HepG2 (cell line): ENCODE measurements around the gene PLA2G4F. TPM values are rescaled to one million over a fixed set of nuclear protein-coding genes. Genes with fewer than 3 reads are reported as not detected.

Experiments
- ATAC-seq: fragments of 200-7000 bp; cut with Tn5 transposase; 3 replicates; pipeline ENCODE4 v1.9.1; 2020; ENCODE audit warnings: mild to moderate bottlenecking, moderate library complexity
- BruUV-seq: library from RNA; stranded (reverse); fragments of 400-500 nt; replicated peaks from 2 replicates; lab custom pipeline; 2021; lab: Mats Ljungman, UMichigan
- CTCF ChIA-PET: fragments of 300-600 bp; formaldehyde crosslinking; extraction: SDS; loops from one replicate; lab custom pipeline; 2021; ENCODE audit warnings: low total read pairs, inconsistent platforms, low intra/inter-chr PET ratio; lab: Yijun Ruan, JAX
- POLR2A ChIA-PET: fragments of 350-600 bp; sonication (Branson Sonifier 250); formaldehyde crosslinking; loops from one replicate; lab custom pipeline; 2020; ENCODE audit warnings: antibody characterized with exemption, inconsistent platforms; lab: Yijun Ruan, JAX
- DNase-seq: peaks from one replicate; pipeline ENCODE4 v3.0.0-alpha.2; 2015; ENCODE audit warnings: low spot score
- FAIRE-seq: peaks from 3 replicates; lab custom pipeline; 2011; peaks lifted over from hg19 to GRCh38; lab: Jason Lieb, UNC
- H2AFZ ChIP-seq: one replicate; pipeline ENCODE4 v1.6.1; 2011; ENCODE audit warnings: low read length, inconsistent platforms
- H3K27ac ChIP-seq: fragments of 300-600 bp; 3 replicates; pipeline ENCODE4 v1.8.0; 2011; ENCODE audit warnings: mixed run types, mild to moderate bottlenecking, mixed read lengths, low read length, inconsistent platforms; ENCODE audit not compliant: insufficient read depth; ENCODE audit errors: extremely low read length
- H3K27me3 ChIP-seq, 2 experiments: fragments of 200-600 bp in 1 of 2; 2 replicates in 1 of 2; 3 replicates in 1 of 2; pipeline versions ENCODE4 v1.6.0 to v1.8.0; 2011; ENCODE audit warnings: low read length in 2 of 2, mild to moderate bottlenecking in 2 of 2, moderate library complexity in 2 of 2, inconsistent platforms in 1 of 2; ENCODE audit not compliant: insufficient read depth in 2 of 2, control insufficient read depth in 1 of 2
- H3K36me3 ChIP-seq, 2 experiments: fragments of 200-600 bp in 1 of 2; replicated peaks in 1 of 2; 2 replicates in 1 of 2; 3 replicates in 1 of 2; pipeline versions ENCODE4 v1.5.1 to v1.8.0; 2011; ENCODE audit warnings: low read length in 2 of 2, inconsistent platforms in 1 of 2; ENCODE audit not compliant: insufficient read depth in 2 of 2, control insufficient read depth in 1 of 2
- H3K4me1 ChIP-seq: 2 replicates; pipeline ENCODE4 v1.5.1; 2012; ENCODE audit warnings: low read length, inconsistent platforms; ENCODE audit not compliant: insufficient read depth
- H3K4me2 ChIP-seq: 2 replicates; pipeline ENCODE4 v1.6.0; 2011; ENCODE audit warnings: low read depth, low read length, inconsistent platforms
- H3K4me3 ChIP-seq, 3 experiments: fragments of 200-600 bp in 1 of 3; sonication (generic), shearing (Covaris generic) in 1 of 3; replicated peaks in 1 of 3; 2 replicates each; pipeline ENCODE4 v1.5.1; 2011 to 2016; ENCODE audit warnings: low read length in 3 of 3, inconsistent platforms in 2 of 3, low read depth in 2 of 3, mild to moderate bottlenecking in 2 of 3, control low read depth in 1 of 3, mixed read lengths in 1 of 3; ENCODE audit not compliant: insufficient read depth in 1 of 3
- H3K79me2 ChIP-seq: one replicate; pipeline ENCODE4 v1.6.1; 2011; ENCODE audit warnings: low read length, inconsistent platforms; ENCODE audit not compliant: insufficient read depth
- H3K9ac ChIP-seq: 2 replicates; pipeline ENCODE4 v1.6.0; 2011; ENCODE audit warnings: mild to moderate bottlenecking, low read depth, low read length, inconsistent platforms; ENCODE audit not compliant: insufficient read depth
- H3K9me3 ChIP-seq: 2 replicates; pipeline ENCODE4 v1.5.1; 2012; ENCODE audit warnings: mild to moderate bottlenecking, low read length
- H4K20me1 ChIP-seq: 2 replicates; pipeline ENCODE4 v1.6.0; 2011; ENCODE audit warnings: inconsistent platforms, mild to moderate bottlenecking, low read length, moderate library complexity; ENCODE audit not compliant: insufficient read depth
- JUN ChIP-seq: sonication (generic); formaldehyde crosslinking; IDR thresholded peaks from 2 replicates; pipeline ENCODE4 v1.4.0; 2020; ENCODE audit warnings: mild to moderate bottlenecking, missing genetic modification reagents
- MYPOP ChIP-seq: sonication (generic); formaldehyde crosslinking; IDR thresholded peaks from 2 replicates; pipeline ENCODE4 v1.8.1; 2023; ENCODE audit warnings: mild to moderate bottlenecking, moderate library complexity, missing genetic modification reagents
- SETDB1 ChIP-seq: sonication (generic); formaldehyde crosslinking; IDR thresholded peaks from 2 replicates; pipeline ENCODE4 v1.5.1; 2020; ENCODE audit warnings: missing genetic modification reagents, mild to moderate bottlenecking, borderline replicate concordance
- ZNF230 ChIP-seq: sonication (generic); formaldehyde crosslinking; IDR thresholded peaks from 2 replicates; pipeline ENCODE4 v1.4.0; 2020; ENCODE audit warnings: mild to moderate bottlenecking, missing genetic modification reagents
- ZNF296 ChIP-seq: sonication (generic); formaldehyde crosslinking; conservative IDR thresholded peaks from 2 replicates; pipeline ENCODE4 v1.5.0; 2020; ENCODE audit warnings: mild to moderate bottlenecking, missing genetic modification reagents
- ZNF318 ChIP-seq: sonication (generic); formaldehyde crosslinking; IDR thresholded peaks from 2 replicates; pipeline ENCODE4 v1.4.0; 2020; ENCODE audit warnings: mild to moderate bottlenecking, missing genetic modification reagents
- WGBS: methylation state at CpG from one replicate; pipeline ENCODE4 v1.1.6; 2017; ENCODE audit warnings: low lambda C conversion rate; 5-methylcytosine and 5-hydroxymethylcytosine counted together
- in situ Hi-C: cut with HindIII; loops from 2 replicates; pipeline ENCODE4 v1.10.0; 2017; ENCODE audit warnings: low pct_unique_long_range_greater_than_20kb; ENCODE audit not compliant: extremely low pct_ligation_motif_present
- intact Hi-C: fragments of 100-400 bp; cut with micrococcal nuclease; formaldehyde crosslinking; loops from one replicate; pipeline ENCODE4 v1.10.0; 2022; ENCODE audit not compliant: unreplicated experiment
- polyA plus RNA-seq, 8 experiments: library from polyadenylated mRNA; depleted of rRNA in 3 of 8; stranded (reverse) in 7 of 8; unstranded in 1 of 8; fragments of >200 nt; fragmentation: Illumina TruSeq in 4 of 8; extraction: Trizol in 4 of 8; gene quantifications; 2 replicates each; pipeline versions ENCODE4 v1.2.1 to v1.2.3, GENCODE V29; 2011 to 2016; ENCODE audit warnings: low read depth in 4 of 8, missing spikeins in 1 of 8, mixed read lengths in 1 of 8; ENCODE audit not compliant: insufficient read depth in 1 of 8
- total RNA-seq, 5 experiments: library from RNA; depleted of rRNA; stranded (reverse); fragments of >200 nt; fragmentation: Illumina TruSeq; extraction: Trizol; gene quantifications; 2 replicates each; pipeline ENCODE4 v1.2.3, GENCODE V29; 2016; ENCODE audit warnings: low read depth in 1 of 5

The PLA2G4F gene
- total and polyA plus RNA-seq, 2 of the 13 experiments (the other 11 are each of a cell fraction or from before 2014, with no cell fraction given), result 0.07 TPM; not detected in 1

GRCh38 chr15:42102646-42103235 is 53.7 kb downstream of the PLA2G4F start:
- H4K20me1 ChIP-seq, result no peaks in the 10 kb centered on the region
- no peaks in the 10 kb centered on the region for H3K36me3 ChIP-seq
- no peak overlapping the region for H3K27ac ChIP-seq
- no peak overlapping the region for H3K4me2 ChIP-seq
- FAIRE-seq, result no peak
- TF ChIP-seq JUN (CRISPR knock-in tag) (no peak), MYPOP (CRISPR knock-in tag) (no peak), ZNF230 (CRISPR knock-in tag) (no peak), ZNF318 (CRISPR knock-in tag) (no peak), SETDB1 (no peak), ZNF296 (CRISPR knock-in tag) (no peak)
- H3K4me1 ChIP-seq, result peaks cover 39% of the 10 kb centered on the region
- intact Hi-C loops, result no loop called here
- no peaks in the 10 kb centered on the region for H3K9me3 ChIP-seq
- H3K9ac ChIP-seq, result no peak overlapping the region
- no TSS peak for BruUV-seq
- 40% methylated on average over 2 of the region's 6 CpGs for WGBS
- POLR2A ChIA-PET, result no interaction called here
- peaks cover 1 to 8% of the 10 kb centered on the region in 2 experiments; a peak in 4 of 5 replicates for H3K27me3 ChIP-seq
- in situ Hi-C loops, result no loop called here
- no peaks in the 10 kb centered on the region for H3K79me2 ChIP-seq
- ATAC-seq, result no peak
- no peak for DNase-seq
- CTCF ChIA-PET, result no interaction called here
- H2AFZ ChIP-seq, result no peak overlapping the region
- no peak overlapping the region for H3K4me3 ChIP-seq
